WTC11 (cell line): Measurements from ENCODE around the gene TMTC1. TPM values are rescaled to one million over a fixed set of nuclear protein-coding genes. Genes with fewer than 3 reads are reported as not detected.

Experiments
- ATAC-seq: fragments of 200-7000 bp; cut with Tn5 transposase; 2 replicates; pipeline ENCODE4 v1.10.0; 2021; ENCODE audit warnings: mild to moderate bottlenecking, moderate library complexity
- CTCF ChIA-PET: fragments of 300-600 bp; sonication (Branson Sonifier 250); formaldehyde crosslinking; loops from one replicate; lab custom pipeline; 2021; ENCODE audit warnings: antibody characterized with exemption; lab: Charles Lee
- POLR2A ChIA-PET: fragments of 350-600 bp; sonication (Branson Sonifier 250); formaldehyde crosslinking; loops from one replicate; lab custom pipeline; 2021; ENCODE audit warnings: antibody characterized with exemption; lab: Charles Lee
- DNase-seq: peaks from one replicate; pipeline ENCODE4 v3.0.0; 2021; ENCODE audit warnings: low spot score
- H3K27ac Mint-ChIP-seq: 2 replicates; pipeline ENCODE4 v1.8.0; 2021; ENCODE audit warnings: mixed read lengths
- H3K27me3 Mint-ChIP-seq: 2 replicates; pipeline ENCODE4 v1.8.0; 2021; ENCODE audit warnings: low read depth, mild to moderate bottlenecking, moderate library complexity, mixed read lengths
- H3K36me3 Mint-ChIP-seq: 2 replicates; pipeline ENCODE4 v1.8.0; 2021; ENCODE audit warnings: mixed read lengths
- H3K4me1 Mint-ChIP-seq: 2 replicates; pipeline ENCODE4 v1.8.0; 2022; ENCODE audit warnings: mixed read lengths
- H3K4me3 Mint-ChIP-seq: 2 replicates; pipeline ENCODE4 v1.8.0; 2021; ENCODE audit warnings: mild to moderate bottlenecking, moderate library complexity, mixed read lengths
- H3K9me3 Mint-ChIP-seq: 2 replicates; pipeline ENCODE4 v1.8.0; 2021; ENCODE audit warnings: mixed read lengths
- CBFB ChIP-seq: sonication (generic); formaldehyde crosslinking; IDR thresholded peaks from 2 replicates; pipeline ENCODE4 v1.8.1; 2022; ENCODE audit warnings: mild to moderate bottlenecking, low read depth, missing genetic modification reagents
- CREB1 ChIP-seq: sonication (generic); formaldehyde crosslinking; IDR thresholded peaks from 2 replicates; pipeline ENCODE4 v1.8.0; 2023; ENCODE audit warnings: mild to moderate bottlenecking, missing genetic modification reagents
- ETV6 ChIP-seq: sonication (generic); formaldehyde crosslinking; IDR thresholded peaks from 2 replicates; pipeline ENCODE4 v1.8.1; 2022; ENCODE audit warnings: mild to moderate bottlenecking, missing genetic modification reagents
- GTF2I ChIP-seq: fragments of 250-450 bp; sonication (Bioruptor Pico); conservative IDR thresholded peaks from 2 replicates; pipeline ENCODE4 v1.4.0; 2021; ENCODE audit warnings: mild to moderate bottlenecking
- HMGA2 ChIP-seq: fragments of 250-450 bp; sonication (Bioruptor Pico); IDR thresholded peaks from 2 replicates; pipeline ENCODE4 v1.4.0; 2021; ENCODE audit warnings: mild to moderate bottlenecking, moderate library complexity
- KAT7 ChIP-seq: sonication (generic); formaldehyde crosslinking; IDR thresholded peaks from 2 replicates; pipeline ENCODE4 v1.8.1; 2023; ENCODE audit warnings: missing genetic modification reagents, mild to moderate bottlenecking, borderline replicate concordance
- MYBL2 ChIP-seq: sonication (generic); formaldehyde crosslinking; IDR thresholded peaks from 2 replicates; pipeline ENCODE4 v1.8.1; 2023; ENCODE audit warnings: mild to moderate bottlenecking, moderate library complexity, missing genetic modification reagents
- NFATC4 ChIP-seq: fragments of 250-450 bp; sonication (Bioruptor Pico); IDR thresholded peaks from 2 replicates; pipeline ENCODE4 v1.9.0; 2021; ENCODE audit warnings: mild to moderate bottlenecking
- NFYB ChIP-seq: sonication (generic); formaldehyde crosslinking; conservative IDR thresholded peaks from 2 replicates; pipeline ENCODE4 v1.8.0; 2022; ENCODE audit warnings: low read depth, missing genetic modification reagents
- NR3C1 ChIP-seq: sonication (generic); formaldehyde crosslinking; conservative IDR thresholded peaks from 2 replicates; pipeline ENCODE4 v1.8.1; 2023; ENCODE audit warnings: low read depth, mild to moderate bottlenecking, missing genetic modification reagents
- OVOL2 ChIP-seq: fragments of 250-450 bp; sonication (Bioruptor Pico); IDR thresholded peaks from 2 replicates; pipeline ENCODE4 v1.9.0; 2021; ENCODE audit warnings: mild to moderate bottlenecking, borderline replicate concordance
- SMAD4 ChIP-seq: sonication (generic); formaldehyde crosslinking; IDR thresholded peaks from 2 replicates; pipeline ENCODE4 v1.8.0; 2022; ENCODE audit warnings: mild to moderate bottlenecking, missing genetic modification reagents
- ZNF219 ChIP-seq: sonication (generic); formaldehyde crosslinking; IDR thresholded peaks from 2 replicates; pipeline ENCODE4 v1.8.0; 2023; ENCODE audit warnings: missing genetic modification reagents, mild to moderate bottlenecking, borderline replicate concordance
- ZNF423 ChIP-seq: fragments of 250-450 bp; sonication (Bioruptor Pico); IDR thresholded peaks from 2 replicates; pipeline ENCODE4 v2.1.2; 2022; ENCODE audit warnings: mild to moderate bottlenecking, moderate library complexity
- total RNA-seq: library from RNA; stranded (reverse); gene quantifications from 3 replicates; pipeline ENCODE4 v1.2.3, GENCODE V29; 2021
- TF ChIP-seq, protein P1 (sequence below): sonication (generic); formaldehyde crosslinking; IDR thresholded peaks from 2 replicates; pipeline ENCODE4 v1.8.1; 2022; ENCODE audit warnings: low read depth, missing genetic modification reagents, borderline replicate concordance
- TF ChIP-seq, protein P2 (sequence below): fragments of 250-450 bp; sonication (Bioruptor Pico); IDR thresholded peaks from 2 replicates; pipeline ENCODE4 v1.9.0; 2021; ENCODE audit warnings: mild to moderate bottlenecking
- TF ChIP-seq, protein P3 (sequence below): sonication (generic); formaldehyde crosslinking; IDR thresholded peaks from 2 replicates; pipeline ENCODE4 v1.8.1; 2022; ENCODE audit warnings: low read depth, mild to moderate bottlenecking, moderate library complexity, missing genetic modification reagents, borderline replicate concordance
- TF ChIP-seq, protein P4 (sequence below): sonication (generic); formaldehyde crosslinking; IDR thresholded peaks from 2 replicates; pipeline ENCODE4 v1.8.0; 2022; ENCODE audit warnings: mild to moderate bottlenecking, missing genetic modification reagents
- TF ChIP-seq, protein P5 (sequence below): sonication (generic); formaldehyde crosslinking; IDR thresholded peaks from 2 replicates; pipeline ENCODE4 v1.8.1; 2023; ENCODE audit warnings: mild to moderate bottlenecking, missing genetic modification reagents
- TF ChIP-seq, protein P6 (sequence below): sonication (generic); formaldehyde crosslinking; IDR thresholded peaks from 2 replicates; pipeline ENCODE4 v1.8.1; 2022; ENCODE audit warnings: mild to moderate bottlenecking, missing genetic modification reagents, moderate library complexity, borderline replicate concordance
- TF ChIP-seq, protein P7 (sequence below): sonication (generic); formaldehyde crosslinking; IDR thresholded peaks from 2 replicates; pipeline ENCODE4 v1.8.1; 2022; ENCODE audit warnings: mild to moderate bottlenecking, moderate library complexity, missing genetic modification reagents

The TMTC1 gene
- total RNA-seq, 1 experiment from 2014 or later = 17.3 TPM

DNA sequence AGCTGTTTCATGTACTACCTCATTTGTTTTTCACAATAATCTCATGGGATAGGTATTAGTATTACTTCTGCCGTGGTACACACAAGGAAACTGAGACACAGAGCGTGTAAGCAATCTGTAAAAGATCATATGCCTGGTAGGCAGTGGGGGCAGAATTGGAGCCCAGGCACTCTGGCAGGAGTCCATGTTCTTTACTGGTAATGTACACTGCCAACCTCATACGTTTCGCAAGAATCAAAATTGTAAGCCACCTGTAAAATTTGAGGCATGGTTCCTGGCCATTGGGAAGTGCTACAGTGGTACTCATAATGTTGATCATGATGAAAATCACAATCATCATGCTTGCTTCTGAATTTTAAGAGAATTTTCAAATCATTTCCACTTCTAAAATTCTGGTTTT lies 40.7 kb downstream of the TMTC1 start:
- no peak for TF ChIP-seq NR3C1 (CRISPR knock-in tag)
- no peak for TF ChIP-seq MYBL2 (CRISPR knock-in tag)
- no peak for TF ChIP-seq OVOL2 (CRISPR knock-in tag)
- TF ChIP-seq, protein P1, sequence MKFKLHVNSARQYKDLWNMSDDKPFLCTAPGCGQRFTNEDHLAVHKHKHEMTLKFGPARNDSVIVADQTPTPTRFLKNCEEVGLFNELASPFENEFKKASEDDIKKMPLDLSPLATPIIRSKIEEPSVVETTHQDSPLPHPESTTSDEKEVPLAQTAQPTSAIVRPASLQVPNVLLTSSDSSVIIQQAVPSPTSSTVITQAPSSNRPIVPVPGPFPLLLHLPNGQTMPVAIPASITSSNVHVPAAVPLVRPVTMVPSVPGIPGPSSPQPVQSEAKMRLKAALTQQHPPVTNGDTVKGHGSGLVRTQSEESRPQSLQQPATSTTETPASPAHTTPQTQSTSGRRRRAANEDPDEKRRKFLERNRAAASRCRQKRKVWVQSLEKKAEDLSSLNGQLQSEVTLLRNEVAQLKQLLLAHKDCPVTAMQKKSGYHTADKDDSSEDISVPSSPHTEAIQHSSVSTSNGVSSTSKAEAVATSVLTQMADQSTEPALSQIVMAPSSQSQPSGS = no peak
- TF ChIP-seq, protein P2, sequence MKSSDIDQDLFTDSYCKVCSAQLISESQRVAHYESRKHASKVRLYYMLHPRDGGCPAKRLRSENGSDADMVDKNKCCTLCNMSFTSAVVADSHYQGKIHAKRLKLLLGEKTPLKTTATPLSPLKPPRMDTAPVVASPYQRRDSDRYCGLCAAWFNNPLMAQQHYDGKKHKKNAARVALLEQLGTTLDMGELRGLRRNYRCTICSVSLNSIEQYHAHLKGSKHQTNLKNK = no peak
- no peak for TF ChIP-seq NFYB (CRISPR knock-in tag)
- TF ChIP-seq ZNF219 (CRISPR knock-in tag) = no peak
- TF ChIP-seq SMAD4 (CRISPR knock-in tag) = no peak
- TF ChIP-seq, protein P3, sequence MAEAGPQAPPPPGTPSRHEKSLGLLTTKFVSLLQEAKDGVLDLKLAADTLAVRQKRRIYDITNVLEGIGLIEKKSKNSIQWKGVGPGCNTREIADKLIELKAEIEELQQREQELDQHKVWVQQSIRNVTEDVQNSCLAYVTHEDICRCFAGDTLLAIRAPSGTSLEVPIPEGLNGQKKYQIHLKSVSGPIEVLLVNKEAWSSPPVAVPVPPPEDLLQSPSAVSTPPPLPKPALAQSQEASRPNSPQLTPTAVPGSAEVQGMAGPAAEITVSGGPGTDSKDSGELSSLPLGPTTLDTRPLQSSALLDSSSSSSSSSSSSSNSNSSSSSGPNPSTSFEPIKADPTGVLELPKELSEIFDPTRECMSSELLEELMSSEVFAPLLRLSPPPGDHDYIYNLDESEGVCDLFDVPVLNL (CRISPR knock-in tag) = no peak
- TF ChIP-seq HMGA2 (CRISPR knock-in tag) = no peak
- TF ChIP-seq GTF2I (CRISPR knock-in tag) = no peak
- TF ChIP-seq, all 79 proteins: peak for 0
- Mint-ChIP-seq H3K27me3 (no peaks in the 10 kb centered on the region), H3K9me3 (peaks cover 5% of the 10 kb centered on the region; the same call in 1 of the 2 replicates), H3K36me3 (peaks cover 13% of the 10 kb centered on the region), H3K27ac (no peak overlapping the region), H3K4me1 (peaks cover 21% of the 10 kb centered on the region), H3K4me3 (no peak overlapping the region)
- no peak for DNase-seq
- CTCF ChIA-PET = interaction anchor here (1.1 kb wide), 1 partner anchor 159 kb away, joined by 3 read pairs; no protein-coding TSS in a partner anchor
- POLR2A ChIA-PET = no interaction called here
- no peak for ATAC-seq

DNA sequence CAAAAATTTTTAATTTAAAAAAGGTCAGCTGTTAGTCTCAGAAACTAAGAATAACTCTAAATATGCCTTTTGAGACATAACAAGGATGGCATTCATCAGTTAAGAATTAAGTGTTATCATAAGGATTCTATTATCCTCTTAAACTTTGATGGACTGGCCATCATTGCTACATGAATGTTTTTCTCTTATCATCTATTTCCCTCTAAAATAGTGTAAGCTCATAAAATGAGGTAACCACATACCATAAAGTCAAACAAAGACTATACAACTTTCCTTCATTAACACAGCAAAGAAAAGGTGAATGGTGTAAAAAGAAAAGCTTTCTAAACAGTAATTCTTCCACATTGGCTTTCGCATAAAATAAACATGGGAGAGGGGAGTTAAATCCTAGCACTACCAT lies 41.1 kb downstream of the TMTC1 start:
- POLR2A ChIA-PET = no interaction called here
- Mint-ChIP-seq H3K27me3 (no peaks in the 10 kb centered on the region), H3K36me3 (peaks cover 13% of the 10 kb centered on the region), H3K9me3 (peaks cover 5% of the 10 kb centered on the region; the same call in 1 of the 2 replicates), H3K27ac (no peak overlapping the region), H3K4me1 (peaks cover 21% of the 10 kb centered on the region), H3K4me3 (no peak overlapping the region)
- DNase-seq (no peak), ATAC-seq (no peak)
- no peak for TF ChIP-seq NFATC4 (CRISPR knock-in tag)
- no peak for TF ChIP-seq ETV6 (CRISPR knock-in tag)
- TF ChIP-seq CBFB (CRISPR knock-in tag) = no peak
- TF ChIP-seq, protein P4, sequence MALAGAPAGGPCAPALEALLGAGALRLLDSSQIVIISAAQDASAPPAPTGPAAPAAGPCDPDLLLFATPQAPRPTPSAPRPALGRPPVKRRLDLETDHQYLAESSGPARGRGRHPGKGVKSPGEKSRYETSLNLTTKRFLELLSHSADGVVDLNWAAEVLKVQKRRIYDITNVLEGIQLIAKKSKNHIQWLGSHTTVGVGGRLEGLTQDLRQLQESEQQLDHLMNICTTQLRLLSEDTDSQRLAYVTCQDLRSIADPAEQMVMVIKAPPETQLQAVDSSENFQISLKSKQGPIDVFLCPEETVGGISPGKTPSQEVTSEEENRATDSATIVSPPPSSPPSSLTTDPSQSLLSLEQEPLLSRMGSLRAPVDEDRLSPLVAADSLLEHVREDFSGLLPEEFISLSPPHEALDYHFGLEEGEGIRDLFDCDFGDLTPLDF (CRISPR knock-in tag) = no peak
- TF ChIP-seq CREB1 (CRISPR knock-in tag) = no peak
- CTCF ChIA-PET = interaction anchor here (1.1 kb wide), 1 partner anchor 159 kb away, joined by 3 read pairs; no protein-coding TSS in a partner anchor

DNA sequence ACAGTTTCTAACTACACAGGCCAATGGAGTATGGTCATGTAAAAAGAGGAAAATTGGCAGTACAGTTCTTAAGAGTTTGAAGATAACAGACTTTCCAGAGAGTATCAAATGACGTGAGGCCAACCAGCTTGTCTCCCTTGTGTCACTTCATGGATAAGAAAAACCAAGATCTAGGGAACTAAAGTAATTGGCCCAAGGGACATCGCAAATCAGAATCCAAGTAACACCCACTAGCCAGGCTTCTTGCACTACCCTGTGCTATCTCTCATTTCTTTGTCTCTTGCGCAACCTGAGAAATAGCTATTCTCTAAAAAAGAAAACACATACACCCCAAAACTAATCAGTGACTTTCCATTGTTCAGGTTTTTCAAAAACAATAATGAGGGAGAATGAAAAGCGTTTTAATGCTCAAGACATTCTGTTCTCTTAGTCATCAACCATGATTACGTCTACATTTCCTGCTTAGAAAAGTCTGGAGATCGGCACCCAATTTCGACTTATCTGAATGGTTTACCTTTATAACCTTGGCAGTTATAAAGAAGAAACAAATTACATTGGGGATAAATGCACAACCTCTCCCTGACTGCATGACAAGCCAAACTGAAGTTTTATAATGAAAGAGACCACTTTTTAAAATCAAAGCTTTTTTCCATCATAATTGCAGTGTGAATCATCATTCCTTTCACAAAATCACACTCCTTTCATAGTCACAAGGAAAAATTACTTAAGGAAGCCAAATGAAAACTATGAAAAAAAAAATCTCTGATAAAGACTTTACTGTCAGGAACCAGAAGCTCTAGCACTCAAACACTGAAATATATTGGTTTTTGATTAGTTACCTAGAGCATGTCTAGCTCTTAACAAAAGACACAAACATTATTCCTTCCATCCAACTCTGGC lies 42.1 kb downstream of the TMTC1 start:
- no peak overlapping the region; the same call in 1 of the 2 replicates for H3K27ac Mint-ChIP-seq
- peaks cover 21% of the 10 kb centered on the region for H3K4me1 Mint-ChIP-seq
- no peaks in the 10 kb centered on the region for H3K27me3 Mint-ChIP-seq
- DNase-seq (no peak), ATAC-seq (no peak)
- CTCF ChIA-PET = no interaction called here
- POLR2A ChIA-PET = no interaction called here
- H3K36me3 Mint-ChIP-seq = peaks cover 13% of the 10 kb centered on the region
- H3K4me3 Mint-ChIP-seq = no peak overlapping the region
- H3K9me3 Mint-ChIP-seq = peaks cover 5% of the 10 kb centered on the region; the same call in 1 of the 2 replicates
- TF ChIP-seq KAT7 (CRISPR knock-in tag) = no peak
- no peak for TF ChIP-seq ZNF423 (CRISPR knock-in tag)
- TF ChIP-seq MYBL2 (CRISPR knock-in tag) = no peak
- TF ChIP-seq, protein P5, sequence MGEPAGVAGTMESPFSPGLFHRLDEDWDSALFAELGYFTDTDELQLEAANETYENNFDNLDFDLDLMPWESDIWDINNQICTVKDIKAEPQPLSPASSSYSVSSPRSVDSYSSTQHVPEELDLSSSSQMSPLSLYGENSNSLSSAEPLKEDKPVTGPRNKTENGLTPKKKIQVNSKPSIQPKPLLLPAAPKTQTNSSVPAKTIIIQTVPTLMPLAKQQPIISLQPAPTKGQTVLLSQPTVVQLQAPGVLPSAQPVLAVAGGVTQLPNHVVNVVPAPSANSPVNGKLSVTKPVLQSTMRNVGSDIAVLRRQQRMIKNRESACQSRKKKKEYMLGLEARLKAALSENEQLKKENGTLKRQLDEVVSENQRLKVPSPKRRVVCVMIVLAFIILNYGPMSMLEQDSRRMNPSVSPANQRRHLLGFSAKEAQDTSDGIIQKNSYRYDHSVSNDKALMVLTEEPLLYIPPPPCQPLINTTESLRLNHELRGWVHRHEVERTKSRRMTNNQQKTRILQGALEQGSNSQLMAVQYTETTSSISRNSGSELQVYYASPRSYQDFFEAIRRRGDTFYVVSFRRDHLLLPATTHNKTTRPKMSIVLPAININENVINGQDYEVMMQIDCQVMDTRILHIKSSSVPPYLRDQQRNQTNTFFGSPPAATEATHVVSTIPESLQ = no peak
- TF ChIP-seq, protein P6, sequence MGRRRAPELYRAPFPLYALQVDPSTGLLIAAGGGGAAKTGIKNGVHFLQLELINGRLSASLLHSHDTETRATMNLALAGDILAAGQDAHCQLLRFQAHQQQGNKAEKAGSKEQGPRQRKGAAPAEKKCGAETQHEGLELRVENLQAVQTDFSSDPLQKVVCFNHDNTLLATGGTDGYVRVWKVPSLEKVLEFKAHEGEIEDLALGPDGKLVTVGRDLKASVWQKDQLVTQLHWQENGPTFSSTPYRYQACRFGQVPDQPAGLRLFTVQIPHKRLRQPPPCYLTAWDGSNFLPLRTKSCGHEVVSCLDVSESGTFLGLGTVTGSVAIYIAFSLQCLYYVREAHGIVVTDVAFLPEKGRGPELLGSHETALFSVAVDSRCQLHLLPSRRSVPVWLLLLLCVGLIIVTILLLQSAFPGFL (CRISPR knock-in tag) = no peak
- TF ChIP-seq, protein P7, sequence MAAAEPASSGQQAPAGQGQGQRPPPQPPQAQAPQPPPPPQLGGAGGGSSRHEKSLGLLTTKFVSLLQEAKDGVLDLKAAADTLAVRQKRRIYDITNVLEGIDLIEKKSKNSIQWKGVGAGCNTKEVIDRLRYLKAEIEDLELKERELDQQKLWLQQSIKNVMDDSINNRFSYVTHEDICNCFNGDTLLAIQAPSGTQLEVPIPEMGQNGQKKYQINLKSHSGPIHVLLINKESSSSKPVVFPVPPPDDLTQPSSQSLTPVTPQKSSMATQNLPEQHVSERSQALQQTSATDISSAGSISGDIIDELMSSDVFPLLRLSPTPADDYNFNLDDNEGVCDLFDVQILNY (CRISPR knock-in tag) = no peak
